GM18526 (cell line): ENCODE results near the gene THADA.

Source experiments
- POLR2A ChIP-seq: IDR thresholded peaks from 3 replicates; pipeline ENCODE4 v1.6.1; 2011; ENCODE audit not compliant: insufficient read length; ENCODE audit errors: extremely low read depth

The THADA gene

GRCh38 chr2:43280994-43281393 lies 314.8 kb downstream of the THADA start:
- no peak for TF ChIP-seq POLR2A

GRCh38 chr2:43279317-43279840 lies 316.5 kb downstream of the THADA start:
- no peak for TF ChIP-seq POLR2A

- TF ChIP-seq POLR2A, result no peak
Observed at GRCh38 chr2:43278564-43279220, 317.1 kb downstream of the THADA start.

GRCh38 chr2:43276962-43277391 lies 318.9 kb downstream of the THADA start:
- no peak for TF ChIP-seq POLR2A

- no peak for TF ChIP-seq POLR2A
Observed at GRCh38 chr2:43276266-43276941, 319.4 kb downstream of the THADA start.

- TF ChIP-seq POLR2A, result no peak
Observed at GRCh38 chr2:43274721-43275120, 321.1 kb downstream of the THADA start.

- no peak for TF ChIP-seq POLR2A
Observed at GRCh38 chr2:43274055-43274454, 321.8 kb downstream of the THADA start.

GRCh38 chr2:43273529-43273928 lies 322.3 kb downstream of the THADA start:
- TF ChIP-seq POLR2A, result no peak

- TF ChIP-seq POLR2A, result no peak
Observed at GRCh38 chr2:43270930-43271615, 324.8 kb downstream of the THADA start.

- TF ChIP-seq POLR2A, result no peak
Observed at GRCh38 chr2:43270461-43270860, 325.4 kb downstream of the THADA start.

GRCh38 chr2:43269706-43270105 lies 326.1 kb downstream of the THADA start:
- TF ChIP-seq POLR2A, result no peak

GRCh38 chr2:43269074-43269572 lies 326.7 kb downstream of the THADA start:
- TF ChIP-seq POLR2A, result no peak

GRCh38 chr2:43268066-43268953 lies 327.5 kb downstream of the THADA start:
- no peak for TF ChIP-seq POLR2A

GRCh38 chr2:43267381-43267780 lies 328.5 kb downstream of the THADA start:
- TF ChIP-seq POLR2A, result no peak

GRCh38 chr2:43266711-43267111 lies 329.1 kb downstream of the THADA start:
- TF ChIP-seq POLR2A, result no peak
